H1 (cell line): ENCODE results near the gene SLC6A12. TPM values are rescaled to one million over a fixed set of nuclear protein-coding genes. Genes with fewer than 3 reads are reported as not detected.

Experiments
- CTCF ChIA-PET: fragments of 300-600 bp; sonication (Branson Sonifier 250); formaldehyde crosslinking; loops from one replicate; lab custom pipeline; 2021; ENCODE audit not compliant: partially characterized antibody; lab: Charles Lee
- POLR2A ChIA-PET: fragments of 300-600 bp; sonication (Branson Sonifier 250); formaldehyde crosslinking; loops from one replicate; lab custom pipeline; 2021; ENCODE audit warnings: inconsistent platforms; ENCODE audit not compliant: partially characterized antibody; lab: Charles Lee
- DNase-seq, 2 experiments: peaks; one replicate each; pipeline versions ENCODE4 v3.0.0 to v3.0.0-alpha.2; 2010 to 2022; ENCODE audit warnings: low spot score in 2 of 2, low read depth in 1 of 2, mixed read lengths in 1 of 2
- FAIRE-seq: peaks from 2 replicates; lab custom pipeline; 2011; peaks lifted over from hg19 to GRCh38; lab: Jason Lieb, UNC
- H2AFZ ChIP-seq: 2 replicates; pipeline ENCODE4 v1.8.1; 2012; ENCODE audit warnings: low read length, inconsistent platforms
- H2AK5ac ChIP-seq: 2 replicates; pipeline ENCODE4 v1.6.1; 2013; ENCODE audit warnings: low read depth, low read length
- H2BK120ac ChIP-seq: replicated peaks from 2 replicates; pipeline ENCODE3; 2013; ENCODE audit warnings: low read depth, low read length, inconsistent platforms
- H2BK12ac ChIP-seq: 2 replicates; pipeline ENCODE4 v1.6.1; 2013; ENCODE audit warnings: low read depth, low read length
- H2BK15ac ChIP-seq: 2 replicates; pipeline ENCODE4 v1.6.1; 2013; ENCODE audit warnings: low read length
- H2BK20ac ChIP-seq: 2 replicates; pipeline ENCODE4 v1.6.1; 2013; ENCODE audit warnings: low read length
- H2BK5ac ChIP-seq: 2 replicates; pipeline ENCODE4 v1.6.1; 2013; ENCODE audit warnings: low read depth, low read length
- H3K14ac ChIP-seq: 2 replicates; pipeline ENCODE4 v1.6.1; 2013; ENCODE audit warnings: inconsistent platforms; ENCODE audit not compliant: insufficient read length
- H3K18ac ChIP-seq: 2 replicates; pipeline ENCODE4 v1.6.1; 2013; ENCODE audit warnings: low read length; ENCODE audit errors: extremely low read depth
- H3K23ac ChIP-seq: 2 replicates; pipeline ENCODE4 v1.6.1; 2013; ENCODE audit warnings: inconsistent platforms; ENCODE audit not compliant: insufficient read length
- H3K23me2 ChIP-seq: 2 replicates; pipeline ENCODE4 v1.6.1; 2013; ENCODE audit warnings: low read depth, low read length
- H3K27ac ChIP-seq: 2 replicates; pipeline ENCODE4 v1.6.1; 2011; ENCODE audit warnings: low read depth, low read length, inconsistent platforms
- H3K27me3 ChIP-seq, 4 experiments: replicated peaks in 1 of 4; 1 replicate in 1 of 4; 2 replicates in 3 of 4; pipeline versions ENCODE4 v1.6.1 to v1.8.1; 2011 to 2013; ENCODE audit warnings: low read length in 3 of 4, mild to moderate bottlenecking in 3 of 4, inconsistent platforms in 2 of 4, mixed read lengths in 2 of 4, moderate library complexity in 1 of 4; ENCODE audit not compliant: control insufficient read depth in 3 of 4, insufficient read depth in 3 of 4; ENCODE audit errors: extremely low read depth in 1 of 4
- H3K36me3 ChIP-seq, 4 experiments: 2 replicates each; pipeline versions ENCODE4 v1.6.1 to v1.8.1; 2011 to 2013; ENCODE audit warnings: mild to moderate bottlenecking in 4 of 4, low read length in 3 of 4, moderate library complexity in 2 of 4, control low read depth in 1 of 4, inconsistent platforms in 1 of 4; ENCODE audit not compliant: insufficient read depth in 4 of 4, control insufficient read depth in 2 of 4
- H3K4ac ChIP-seq: replicated peaks from 2 replicates; pipeline ENCODE3; 2013; ENCODE audit warnings: low read length, low read depth, mixed read lengths, inconsistent platforms; ENCODE audit not compliant: insufficient read length
- H3K4me1 ChIP-seq, 4 experiments: replicated peaks in 1 of 4; 1 replicate in 1 of 4; 2 replicates in 3 of 4; pipeline versions ENCODE4 v1.6.1 to v1.8.1; 2011 to 2013; ENCODE audit warnings: low read length in 3 of 4, inconsistent platforms in 2 of 4, mixed read lengths in 1 of 4; ENCODE audit not compliant: insufficient read depth in 4 of 4, control insufficient read depth in 3 of 4
- H3K4me2 ChIP-seq, 2 experiments: 2 replicates each; pipeline versions ENCODE4 v1.6.1 to v1.8.1; 2011 to 2013; ENCODE audit warnings: low read depth in 2 of 2, low read length in 2 of 2, control low read depth in 1 of 2, inconsistent platforms in 1 of 2, mild to moderate bottlenecking in 1 of 2; ENCODE audit not compliant: insufficient read depth in 1 of 2
- H3K4me3 ChIP-seq, 4 experiments: fragments of 200-600, 300-600 bp in 1 of 4; sonication (generic), shearing (Covaris generic), sonication (Bioruptor Twin) in 1 of 4; 2 replicates each; pipeline versions ENCODE4 v1.5.1 to v1.8.1; 2011 to 2016; ENCODE audit warnings: low read length in 4 of 4, low read depth in 3 of 4, control low read depth in 2 of 4, inconsistent platforms in 2 of 4, mild to moderate bottlenecking in 2 of 4, mixed read lengths in 1 of 4, moderate library complexity in 1 of 4; ENCODE audit not compliant: insufficient read depth in 2 of 4; ENCODE audit errors: extremely low read depth in 1 of 4
- H3K56ac ChIP-seq: replicated peaks from 2 replicates; pipeline ENCODE3; 2013; ENCODE audit warnings: low read depth, mild to moderate bottlenecking, mixed read lengths, low read length, inconsistent platforms; ENCODE audit not compliant: insufficient read length
- H3K79me1 ChIP-seq: 2 replicates; pipeline ENCODE4 v1.6.1; 2013; ENCODE audit warnings: low read depth, low read length, control low read depth
- H3K79me2 ChIP-seq, 2 experiments: 2 replicates each; pipeline versions ENCODE4 v1.6.1 to v1.8.1; 2012 to 2013; ENCODE audit warnings: low read length in 2 of 2, mild to moderate bottlenecking in 2 of 2, inconsistent platforms in 1 of 2; ENCODE audit not compliant: insufficient read depth in 2 of 2, control insufficient read depth in 1 of 2
- H3K9ac ChIP-seq, 4 experiments: replicated peaks in 1 of 4; 1 replicate in 1 of 4; 2 replicates in 3 of 4; pipeline versions ENCODE4 v1.6.1 to v1.8.1; 2011 to 2013; ENCODE audit warnings: low read depth in 3 of 4, low read length in 3 of 4, control low read depth in 2 of 4, mild to moderate bottlenecking in 2 of 4, moderate library complexity in 2 of 4, inconsistent platforms in 1 of 4; ENCODE audit errors: extremely low read depth in 1 of 4
- H3K9me3 ChIP-seq, 2 experiments: 2 replicates each; pipeline versions ENCODE4 v1.6.1 to v1.8.1; 2012 to 2013; ENCODE audit warnings: mild to moderate bottlenecking in 2 of 2, moderate library complexity in 2 of 2, control low read depth in 1 of 2, inconsistent platforms in 1 of 2, low read depth in 1 of 2, low read length in 1 of 2, mixed read lengths in 1 of 2; ENCODE audit not compliant: insufficient read depth in 2 of 2
- H4K20me1 ChIP-seq, 2 experiments: replicated peaks in 1 of 2; 2 replicates each; pipeline versions ENCODE3 to v1.8.1; 2011 to 2013; ENCODE audit warnings: inconsistent platforms in 2 of 2, low read length in 2 of 2, mild to moderate bottlenecking in 1 of 2; ENCODE audit not compliant: insufficient read depth in 2 of 2, control insufficient read depth in 1 of 2
- H4K5ac ChIP-seq: 2 replicates; pipeline ENCODE4 v1.6.1; 2013; ENCODE audit warnings: low read length, low read depth, mixed read lengths, inconsistent platforms; ENCODE audit not compliant: insufficient read length
- H4K8ac ChIP-seq: 2 replicates; pipeline ENCODE4 v1.8.0; 2013; ENCODE audit warnings: mild to moderate bottlenecking, moderate library complexity, low read length, inconsistent platforms; ENCODE audit not compliant: insufficient read depth; ENCODE audit errors: extremely low read depth
- H4K91ac ChIP-seq: replicated peaks from 2 replicates; pipeline ENCODE3; 2013; ENCODE audit warnings: low read length, mixed read lengths, inconsistent platforms; ENCODE audit not compliant: insufficient read length
- EZH2 ChIP-seq: fragments of 200-600 bp; sonication (generic); IDR thresholded peaks from 2 replicates; pipeline ENCODE4 v1.7.1; 2012; ENCODE audit warnings: low read depth, mild to moderate bottlenecking, moderate library complexity, low read length, inconsistent platforms; ENCODE audit not compliant: severe bottlenecking
- HDAC6 ChIP-seq: IDR thresholded peaks from one replicate; pipeline ENCODE4 v1.7.1; 2012; ENCODE audit warnings: low read depth, mild to moderate bottlenecking, inconsistent platforms, low read length, moderate library complexity
- JUN ChIP-seq: IDR thresholded peaks from 2 replicates; pipeline ENCODE4 v1.6.1; 2011; ENCODE audit warnings: low read depth, mild to moderate bottlenecking, improper control_type of control experiment, low read length
- POLR2A ChIP-seq, 2 experiments: IDR thresholded peaks; 1 replicate in 1 of 2; 2 replicates in 1 of 2; pipeline ENCODE4 v1.6.1; 2011; ENCODE audit warnings: low read depth in 2 of 2, low read length in 2 of 2, mild to moderate bottlenecking in 2 of 2; ENCODE audit errors: control extremely low read depth in 1 of 2
- SUZ12 ChIP-seq: fragments of 200-600 bp; sonication (generic); IDR thresholded peaks from 2 replicates; pipeline ENCODE4 v1.6.1; 2012; ENCODE audit warnings: mild to moderate bottlenecking, inconsistent platforms, low read length, moderate library complexity, mixed read lengths
- WGBS, 2 experiments: shearing (Covaris generic) in 1 of 2; methylation state at CpG; one replicate each; pipeline versions ENCODE4 v1.1.6 to v1.1.7; 2013 to 2015; ENCODE audit warnings: low lambda C conversion rate in 2 of 2, mixed read lengths in 2 of 2, inconsistent platforms in 1 of 2, low coverage in 1 of 2, missing lambda C conversion rate in 1 of 2; ENCODE audit not compliant: insufficient replicate concordance in 2 of 2, insufficient coverage in 1 of 2, insufficient read length in 1 of 2; ENCODE audit errors: extremely low coverage in 1 of 2, missing lambda C conversion rate in 1 of 2; 5-methylcytosine and 5-hydroxymethylcytosine counted together
- polyA plus RNA-seq, 7 experiments: library from polyadenylated mRNA; depleted of rRNA in 3 of 7; stranded (reverse) in 5 of 7; unstranded in 2 of 7; fragments of >200 nt in 5 of 7; fragments of 200-250 nt in 2 of 7; gene quantifications; 1 replicate in 5 of 7; 2 replicates in 1 of 7; 4 replicates in 1 of 7; pipeline versions ENCODE4 v1.2.1 to v1.2.3, GENCODE V29; 2011 to 2013; ENCODE audit warnings: missing spikeins in 2 of 7, mixed read lengths in 2 of 7
- total RNA-seq: library from RNA; stranded (reverse); fragmentation: NEBNext Ultra II Directional; extraction: Animal tissue kit (Norgen Biotek cat#: 25700); gene quantifications from 2 replicates; pipeline ENCODE4 v1.2.1, GENCODE V29; 2021

The SLC6A12 gene
- total and polyA plus RNA-seq, 2 of the 8 experiments (the other 6 are each of a cell fraction or from before 2014, with no cell fraction given): 0.70 to 1.1 TPM

GRCh38 chr12:140162-140561 lies 73.8 kb downstream of the SLC6A12 start:
- Histone ChIP-seq H2BK5ac (peak overlapping the region; percentile 68; the same call in 1 of the 2 replicates), H3K27me3 (peaks cover 6 to 41% (median 27%) of the 10 kb centered on the region in 4 experiments), H3K36me3 (0 out of 8 replicates have a peak, but pooled peaks cover 0 to 3% (median 0%) of the 10 kb centered on the region in 4 experiments), H2BK15ac (peak overlapping the region; percentile 97; the same call in 1 of the 2 replicates), H2AFZ (no peak overlapping the region), H3K4me1 (peaks cover 4 to 43% (median 29%) of the 10 kb centered on the region in 4 experiments), H3K27ac (no peak overlapping the region), H3K9ac (no peak overlapping the region), H3K4me3 (peak overlapping the region in 1 of 4 experiments; percentile 53; a peak in 1 of 8 replicates), H4K5ac (no peak overlapping the region), H3K56ac (no peak overlapping the region), H2BK12ac (peak overlapping the region; percentile 84; the same call in 1 of the 2 replicates), H2BK20ac (peak overlapping the region; percentile 94; the same call in 1 of the 2 replicates), H2BK120ac (no peak overlapping the region), H3K18ac (peak overlapping the region; percentile 75; the same call in 1 of the 2 replicates), H3K9me3 (peaks cover 0 to 6% of the 10 kb centered on the region in 2 experiments; a peak in 1 of 4 replicates), H3K4me2 (peak overlapping the region; percentile 51 to 66), H4K8ac (no peak overlapping the region), H4K91ac (peak overlapping the region; percentile 57), H2AK5ac (0 out of 2 replicates have a peak overlapping the region, but pooled peaks have one; percentile 76), H3K79me1 (no peaks in the 10 kb centered on the region), H3K23me2 (no peaks in the 10 kb centered on the region; the same call in 1 of the 2 replicates), H3K23ac (no peak overlapping the region), H3K4ac (no peak overlapping the region), H4K20me1 (no peaks in the 10 kb centered on the region), H3K14ac (no peak overlapping the region), H3K79me2 (no peaks in the 10 kb centered on the region)
- no peak for TF ChIP-seq POLR2A (IDR thresholded peaks at IDR 0.05; ENCODE audit: control extremely low read depth in 1 of 2, low read depth in 2 of 2, low read length in 2 of 2)
- no peak for TF ChIP-seq JUN
- TF ChIP-seq SUZ12: 0 out of 2 replicates have a peak, but pooled peaks have one; percentile 1
- TF ChIP-seq HDAC6: no peak
- no peak for TF ChIP-seq EZH2
- ChIA-PET POLR2A (interaction anchor here (1.1 to 4.2 kb wide), 5 partner anchors 9 to 34 kb away, joined by 3 to 19 read pairs (median 7); no protein-coding TSS in a partner anchor), CTCF (interaction anchor here (0.6 to 2.4 kb wide), 7 partner anchors 10 to 80 kb away, joined by 3 to 18 read pairs (median 4); no protein-coding TSS in a partner anchor)
- DNase-seq (no peak), FAIRE-seq (no peak)
- 66% methylated on average over 5 of the region's 5 CpGs; no CpG with 5 or more reads in 1 of the 2 experiments for WGBS, 2 experiments
